Measurements from ENCODE around the gene CFAP221.

Gene CFAP221

GRCh38 chr2:119537792-119538191 lies 6.5 kb upstream of the CFAP221 start:
- no peak for DNase-seq

DNA sequence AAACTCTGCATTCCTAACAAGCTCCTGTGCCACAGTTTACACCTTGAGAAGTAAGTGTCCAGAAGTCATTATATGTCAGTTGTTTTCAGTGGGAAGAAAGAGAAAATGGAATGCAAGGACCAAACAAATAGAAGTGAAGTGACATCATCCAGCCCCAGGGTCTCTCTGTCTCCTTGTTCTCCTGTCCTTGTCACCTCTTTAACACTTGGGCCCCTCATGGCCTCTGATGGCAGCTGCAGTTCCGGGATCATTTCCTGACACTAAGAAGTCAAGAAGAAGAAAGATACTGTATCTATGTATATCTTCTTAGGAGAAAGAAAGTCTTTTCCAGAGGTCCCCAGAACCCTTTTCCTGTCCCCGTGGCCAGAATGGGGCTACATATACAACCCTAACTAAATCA lies 2.8 kb upstream of the CFAP221 start:
- no peak for DNase-seq

- no peak for DNase-seq
Observed at GRCh38 chr2:119544939-119545475, 758 bp downstream of the CFAP221 start.

- DNase-seq = no peak
Observed at GRCh38 chr2:119545754-119546446, 1.7 kb downstream of the CFAP221 start.

- no peak for DNase-seq
Observed at GRCh38 chr2:119546447-119546767, 2.2 kb downstream of the CFAP221 start.

GRCh38 chr2:119548516-119549120 lies 4.4 kb downstream of the CFAP221 start:
- no peak for DNase-seq

GRCh38 chr2:119549241-119549640 lies 5.0 kb downstream of the CFAP221 start:
- DNase-seq = peak; percentile 19

DNA sequence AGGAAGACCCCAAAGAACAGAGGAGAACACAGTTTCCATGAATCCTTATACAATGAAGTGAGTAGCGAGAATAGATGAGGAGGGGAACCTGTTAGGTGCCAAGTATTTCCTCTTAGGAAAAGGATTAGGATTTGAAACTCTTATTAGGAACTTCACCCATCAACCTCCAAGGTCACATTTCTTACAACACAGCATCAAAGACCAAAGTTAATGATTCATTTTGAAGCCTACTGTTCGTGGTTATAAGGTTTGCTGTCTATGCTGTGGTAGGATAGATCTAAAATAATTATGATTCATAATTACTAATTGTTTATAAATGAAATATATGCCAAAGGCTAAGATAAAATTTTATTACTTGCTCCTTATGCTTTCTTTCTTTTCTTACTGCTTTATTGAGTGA lies 6.1 kb downstream of the CFAP221 start:
- no peak for DNase-seq

- no peak for DNase-seq
Observed at GRCh38 chr2:119550856-119551255, 6.6 kb downstream of the CFAP221 start.

GRCh38 chr2:119552902-119553301 lies 8.7 kb downstream of the CFAP221 start:
- DNase-seq = no peak

GRCh38 chr2:119553687-119554344 lies 9.6 kb downstream of the CFAP221 start:
- no peak for DNase-seq

DNA sequence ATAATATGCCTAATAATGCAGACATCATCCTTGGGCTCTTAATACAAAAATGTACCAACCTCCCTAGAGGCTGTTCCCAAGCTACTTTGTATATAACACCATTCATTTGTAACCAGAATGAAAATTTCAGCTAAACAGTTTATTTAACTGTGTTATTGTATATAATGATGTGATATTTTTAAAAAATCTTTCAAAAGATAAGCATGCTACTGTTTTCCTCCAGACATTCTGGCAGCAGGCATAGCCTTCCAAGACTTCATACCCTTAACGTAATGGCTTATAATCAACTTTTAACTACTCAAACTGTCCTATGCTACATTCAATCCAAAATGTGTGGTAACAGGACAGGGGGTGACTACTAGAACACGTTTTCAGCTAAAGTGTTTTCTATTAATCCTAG lies 21.2 kb downstream of the CFAP221 start:
- DNase-seq = no peak

DNA sequence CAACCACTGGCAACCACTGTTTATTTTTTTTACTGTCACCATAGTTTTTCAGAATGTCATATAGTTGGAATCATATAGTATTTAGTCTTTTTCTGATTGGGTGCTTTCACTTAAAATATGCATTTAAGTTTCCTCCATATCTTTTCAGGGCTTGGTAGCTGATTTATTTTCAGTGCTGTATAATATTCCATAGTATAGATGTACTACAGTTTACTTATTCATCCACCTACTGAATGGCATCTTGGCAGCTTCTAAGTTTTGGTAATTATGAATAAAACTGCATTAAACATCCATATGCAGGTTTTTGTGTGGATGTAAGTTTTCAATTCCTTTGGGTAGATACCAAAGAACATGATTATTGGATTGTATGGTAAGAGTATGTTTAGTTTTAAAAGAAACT lies 23.0 kb downstream of the CFAP221 start:
- DNase-seq = no peak

- no peak for DNase-seq
Observed at GRCh38 chr2:119574108-119574815, 30.0 kb downstream of the CFAP221 start.

- DNase-seq = no peak
Observed at GRCh38 chr2:119574864-119575263, 30.6 kb downstream of the CFAP221 start.

DNA sequence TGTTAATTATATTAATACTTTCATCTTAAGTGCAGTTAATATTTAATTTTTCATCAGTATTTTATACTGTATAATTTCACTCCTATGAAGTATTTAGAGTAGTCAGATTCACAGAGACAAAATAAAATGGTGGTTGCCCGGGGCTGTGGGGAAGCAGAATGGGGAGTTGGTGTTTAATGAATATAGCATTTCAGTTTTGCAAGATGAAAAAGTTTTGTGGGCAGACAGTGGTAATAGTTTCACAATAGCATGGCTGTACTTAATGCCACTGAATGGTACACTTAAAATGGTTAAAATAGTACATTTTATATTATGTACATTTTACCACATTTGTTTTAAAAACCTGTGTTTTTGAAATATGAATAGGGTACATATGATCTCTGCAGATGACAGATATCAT lies 31.2 kb downstream of the CFAP221 start:
- no peak for DNase-seq

- no peak for DNase-seq
Observed at GRCh38 chr2:119579424-119580295, 35.4 kb downstream of the CFAP221 start.

GRCh38 chr2:119580550-119581072 lies 36.4 kb downstream of the CFAP221 start:
- DNase-seq = no peak

GRCh38 chr2:119583291-119583690 lies 39.0 kb downstream of the CFAP221 start:
- no peak for DNase-seq

GRCh38 chr2:119584469-119584868 lies 40.2 kb downstream of the CFAP221 start:
- no peak for DNase-seq

DNA sequence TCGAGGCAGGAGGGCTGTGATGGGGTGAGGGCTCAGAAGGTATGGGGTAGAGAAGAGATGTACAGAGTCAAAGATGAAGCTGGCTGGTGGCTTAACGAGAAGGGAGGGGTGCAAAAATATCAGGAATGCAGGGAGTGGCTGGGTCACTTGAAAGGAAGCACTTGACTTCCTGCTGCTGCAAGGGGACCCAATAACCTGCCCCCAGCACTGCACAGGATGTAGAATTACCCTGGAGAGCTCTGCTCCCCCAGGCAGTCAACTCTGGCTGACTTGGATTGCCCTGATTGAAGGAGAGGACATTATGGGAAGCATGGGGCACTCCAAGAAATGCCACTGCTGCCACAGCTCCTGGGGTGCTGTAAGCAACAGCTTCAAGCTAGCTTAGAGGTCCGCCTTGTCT lies 41.8 kb downstream of the CFAP221 start:
- DNase-seq = no peak

GRCh38 chr2:119590873-119591272 lies 46.6 kb downstream of the CFAP221 start:
- DNase-seq = no peak
